GM23248 (cell line): ENCODE data around the gene GK2. TPM values are rescaled to one million over a fixed set of nuclear protein-coding genes. Genes with fewer than 3 reads are reported as not detected.

Source experiments
- DNase-seq: peaks from one replicate; pipeline ENCODE4 v3.0.0-alpha.2; 2015
- H2AFZ ChIP-seq: fragments of 200-600 bp; sonication (generic); 2 replicates; pipeline ENCODE4 v1.6.1; 2016; ENCODE audit warnings: antibody characterized with exemption
- H3F3A ChIP-seq: fragments of 200-600 bp; sonication (generic); 2 replicates; pipeline ENCODE4 v1.6.1; 2016; ENCODE audit warnings: mild to moderate bottlenecking, antibody characterized with exemption, mixed run types; ENCODE audit not compliant: insufficient read depth
- H3K27ac ChIP-seq: fragments of 200-600 bp; sonication (generic); 2 replicates; pipeline ENCODE4 v1.5.1; 2016; ENCODE audit warnings: mild to moderate bottlenecking
- H3K27me3 ChIP-seq: fragments of 200-600 bp; sonication (generic); replicated peaks from 2 replicates; pipeline ENCODE4 v1.6.1; 2016; ENCODE audit warnings: mild to moderate bottlenecking; ENCODE audit not compliant: insufficient read depth
- H3K36me3 ChIP-seq: fragments of 200-600 bp; sonication (generic); 2 replicates; pipeline ENCODE4 v1.6.1; 2016; ENCODE audit warnings: low read depth, mild to moderate bottlenecking
- H3K4me1 ChIP-seq: fragments of 200-600 bp; sonication (generic); 2 replicates; pipeline ENCODE4 v1.6.1; 2016; ENCODE audit warnings: mild to moderate bottlenecking; ENCODE audit not compliant: insufficient read depth
- H3K4me2 ChIP-seq: fragments of 200-600 bp; sonication (generic); one replicate; pipeline ENCODE4 v1.6.1; 2016; ENCODE audit warnings: mild to moderate bottlenecking; ENCODE audit not compliant: unreplicated experiment
- H3K4me3 ChIP-seq: fragments of 200-600 bp; sonication (generic); 2 replicates; pipeline ENCODE4 v1.5.1; 2016; ENCODE audit warnings: mild to moderate bottlenecking
- H3K79me2 ChIP-seq: fragments of 200-600 bp; sonication (generic); 2 replicates; pipeline ENCODE4 v1.6.1; 2016; ENCODE audit warnings: mild to moderate bottlenecking; ENCODE audit not compliant: insufficient read depth
- H3K9ac ChIP-seq: fragments of 200-600 bp; sonication (generic); 2 replicates; pipeline ENCODE4 v1.6.1; 2016; ENCODE audit warnings: mild to moderate bottlenecking
- H3K9me2 ChIP-seq: fragments of 200-600 bp; sonication (generic); 2 replicates; pipeline ENCODE4 v1.6.1; 2016; ENCODE audit warnings: mixed run types, mild to moderate bottlenecking, moderate library complexity; ENCODE audit not compliant: insufficient read depth
- H3K9me3 ChIP-seq: fragments of 200-600 bp; sonication (generic); one replicate; pipeline ENCODE4 v1.6.1; 2017; ENCODE audit warnings: low read depth
- H4K20me1 ChIP-seq: fragments of 200-600 bp; sonication (generic); 2 replicates; pipeline ENCODE4 v1.6.0; 2016; ENCODE audit not compliant: insufficient read depth
- EZH2 ChIP-seq: fragments of 200-600 bp; sonication (generic); IDR thresholded peaks from 2 replicates; pipeline ENCODE4 v1.6.1; 2018; ENCODE audit warnings: antibody characterized with exemption, mild to moderate bottlenecking; ENCODE audit not compliant: insufficient read depth, poor library complexity, severe bottlenecking
- EZH2phosphoT487 ChIP-seq: fragments of 200-600 bp; sonication (generic); IDR thresholded peaks from 2 replicates; pipeline ENCODE4 v1.6.1; 2018; ENCODE audit warnings: antibody characterized with exemption, moderate library complexity, mild to moderate bottlenecking, low read depth; ENCODE audit not compliant: insufficient read depth
- WGBS, 2 experiments: methylation state at CpG; one replicate each; pipeline ENCODE4 v1.1.6; 2015 to 2017; ENCODE audit warnings: low lambda C conversion rate in 2 of 2, low coverage in 1 of 2; ENCODE audit errors: missing lambda C conversion rate in 2 of 2; 5-methylcytosine and 5-hydroxymethylcytosine counted together
- in situ Hi-C: fragments of 300-500 bp; cut with MboI; formaldehyde crosslinking; loops from 2 replicates; pipeline ENCODE4 v1.15.0; 2020
- polyA plus RNA-seq: library from polyadenylated mRNA; unstranded; fragments of >200 nt; fragmentation: Nextera tagmentation; extraction: Ambion mirVana; gene quantifications from 2 replicates; pipeline ENCODE4 v1.2.1, GENCODE V29; 2016
- total RNA-seq: library from RNA; depleted of rRNA; stranded (reverse); fragments of >200 nt; shearing (Covaris generic); gene quantifications from 2 replicates; pipeline ENCODE4 v1.2.3, GENCODE V29; 2014; rRNA removed

The GK2 gene
- total and polyA plus RNA-seq, 2 experiments from 2014 or later: not detected

- Histone ChIP-seq H3F3A (no peaks in the 10 kb centered on the region), H3K9ac (no peak overlapping the region), H2AFZ (no peak overlapping the region; the same call in 1 of the 2 replicates), H3K9me2 (no peaks in the 10 kb centered on the region), H3K4me2 (no peak overlapping the region), H3K79me2 (no peaks in the 10 kb centered on the region), H3K9me3 (no peaks in the 10 kb centered on the region), H3K27ac (no peak overlapping the region), H3K36me3 (no peaks in the 10 kb centered on the region), H3K4me1 (no peaks in the 10 kb centered on the region), H3K27me3 (no peaks in the 10 kb centered on the region), H4K20me1 (no peaks in the 10 kb centered on the region), H3K4me3 (no peak overlapping the region)
- WGBS, 2 experiments: 28 to 32% methylated on average over 8 of the region's 8 CpGs
- in situ Hi-C loops: no loop called here
- no peak for DNase-seq
- TF ChIP-seq EZH2phosphoT487: no peak
- no peak for TF ChIP-seq EZH2
Measured at GRCh38 chr4:79357365-79357764, 50.7 kb downstream of the GK2 start.

Other genes with a start within 250 kb of the GK2 start
- not detected in 2 replicates for gene NAA11, start 82.2 kb downstream of the GK2 start, total RNA-seq
- gene NAA11, start 82.2 kb downstream of the GK2 start, polyA plus RNA-seq: not detected in 2 replicates